ENCODE data around the gene CYP19A1.
"Not testable (repeated sequence)": the region's sequence is repeated elsewhere in the genome, so short reads cannot be mapped to it uniquely, and the experiment has no call there.

GRCh38 chr15:51188791-51189190 is 149.6 kb downstream of the CYP19A1 start:
- TF ChIP-seq ZNF211 (tag by site-specific recombination; IDR thresholded peaks at IDR 0.05; ENCODE audit: low read depth); CTCF (tag by site-specific recombination; IDR thresholded peaks at IDR 0.05); ZNF664 (tag by site-specific recombination; IDR thresholded peaks at IDR 0.05); ZIC2 (tag by site-specific recombination; IDR thresholded peaks at IDR 0.05); ZNF140 (tag by site-specific recombination; IDR thresholded peaks at IDR 0.05); PBX3 (CRISPR knock-in tag; IDR thresholded peaks at IDR 0.05); ZNF155 (tag by site-specific recombination; IDR thresholded peaks at IDR 0.05); RBAK (tag by site-specific recombination; IDR thresholded peaks at IDR 0.05); ZNF76 (tag by site-specific recombination; IDR thresholded peaks at IDR 0.05; ENCODE audit: borderline replicate concordance, low read depth); ATF2 (tag by site-specific recombination; IDR thresholded peaks at IDR 0.05; ENCODE audit: low read depth); REST (tag by site-specific recombination; IDR thresholded peaks at IDR 0.05): not testable (repeated sequence)
